HPDE6-E6E7 (cell line): ENCODE results near the gene PPP1R3F.
"Not testable (repeated sequence)": the region's sequence is repeated elsewhere in the genome, so short reads cannot be mapped to it uniquely, and the experiment has no call there.

ENCODE experiments used
- DNase-seq: peaks from one replicate; pipeline ENCODE4 v3.0.0; 2011; ENCODE audit warnings: missing footprints; ENCODE audit errors: extremely low spot score

PPP1R3F gene

DNA sequence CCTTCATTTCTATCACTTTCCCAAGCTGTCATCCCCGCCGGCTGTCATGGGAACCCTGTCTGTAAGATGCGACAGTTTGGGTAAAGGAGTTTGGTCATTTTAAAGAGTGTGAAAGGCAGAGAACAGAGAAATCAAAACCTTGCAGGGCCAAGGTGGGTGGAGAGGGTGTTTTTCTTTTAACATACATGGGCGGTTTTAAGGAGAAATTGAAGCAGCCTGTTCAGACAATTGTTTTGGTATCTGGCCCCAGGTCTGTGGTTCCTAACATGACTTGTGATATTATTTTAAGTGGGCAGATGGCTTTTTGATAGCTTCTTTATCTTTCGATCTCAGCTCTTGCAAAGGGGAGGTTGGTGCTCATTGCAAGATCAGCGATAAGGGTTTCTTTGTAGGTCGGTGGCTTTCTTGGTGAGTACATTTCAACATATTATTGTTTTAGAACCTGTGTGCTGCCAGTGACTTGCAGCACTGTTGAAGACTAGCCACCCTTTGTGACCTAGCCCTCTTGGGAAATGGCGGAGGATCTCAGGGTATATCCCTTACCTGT lies 3.7 kb downstream of the PPP1R3F start:
- DNase-seq = no peak

GRCh38 chrX:49276207-49276606 lies 6.6 kb downstream of the PPP1R3F start:
- DNase-seq = no peak

DNA sequence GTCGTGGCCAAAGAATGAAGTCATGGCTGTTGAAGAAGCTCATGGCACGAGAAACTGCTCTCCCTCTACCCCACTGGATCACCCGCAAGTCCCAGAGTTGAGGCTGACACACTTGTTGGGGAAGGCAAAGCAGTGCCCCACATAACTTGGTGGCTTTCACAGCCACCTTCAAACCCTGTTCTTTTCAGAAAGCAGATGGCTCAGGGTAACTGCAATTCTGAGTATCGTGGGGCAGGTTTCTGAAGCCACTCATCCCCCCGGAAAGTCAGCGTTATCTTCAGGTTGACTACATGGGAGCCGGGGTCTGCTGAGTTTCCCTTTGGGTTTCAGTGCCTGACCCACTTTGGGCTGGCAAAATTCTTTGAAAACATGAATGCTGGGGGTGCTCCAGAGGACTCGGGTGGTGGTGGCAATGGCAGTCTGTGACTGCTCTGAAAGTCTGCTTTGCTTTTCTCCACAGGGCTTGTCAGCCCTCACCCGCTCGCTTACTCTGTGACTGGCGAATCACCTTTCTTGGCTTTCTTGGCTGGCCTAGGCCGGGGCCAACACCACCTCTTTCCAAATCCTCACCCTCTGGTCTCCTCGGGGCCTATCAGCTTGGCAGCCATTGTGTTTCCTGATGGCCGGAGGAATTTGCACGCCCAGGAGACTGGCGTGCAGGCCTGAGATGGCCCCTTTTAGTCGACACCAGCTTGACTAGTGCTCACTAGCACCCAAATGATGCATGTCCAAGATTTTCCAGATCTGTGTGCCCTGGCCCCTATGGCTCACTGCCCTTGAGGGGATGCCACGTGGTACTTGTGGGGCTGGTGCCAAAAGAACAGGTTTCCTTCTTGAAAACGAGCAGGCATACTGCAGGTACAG lies 7.3 kb downstream of the PPP1R3F start:
- no peak for DNase-seq

DNA sequence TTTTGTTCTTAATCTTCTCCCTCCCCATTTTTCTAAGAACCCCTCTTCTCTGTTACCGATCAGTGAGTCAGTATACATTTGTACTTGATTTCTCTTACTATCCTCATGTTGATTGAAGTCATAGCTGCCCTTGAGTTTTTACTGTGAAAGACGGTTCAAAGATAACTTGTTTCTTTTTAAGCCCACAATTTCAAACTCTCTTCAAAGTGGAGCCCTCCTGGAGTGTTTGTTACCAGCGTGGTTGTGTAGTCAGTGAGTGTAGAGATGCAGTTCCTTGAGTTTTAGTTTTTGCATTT lies 7.9 kb downstream of the PPP1R3F start:
- DNase-seq = no peak

GRCh38 chrX:49278081-49278480 lies 8.5 kb downstream of the PPP1R3F start:
- DNase-seq = no peak

- no peak for DNase-seq
Observed at GRCh38 chrX:49282647-49283011, 13.0 kb downstream of the PPP1R3F start.

GRCh38 chrX:49284212-49284611 lies 14.6 kb downstream of the PPP1R3F start:
- no peak for DNase-seq

GRCh38 chrX:49286136-49286535 lies 16.5 kb downstream of the PPP1R3F start:
- DNase-seq = no peak

DNA sequence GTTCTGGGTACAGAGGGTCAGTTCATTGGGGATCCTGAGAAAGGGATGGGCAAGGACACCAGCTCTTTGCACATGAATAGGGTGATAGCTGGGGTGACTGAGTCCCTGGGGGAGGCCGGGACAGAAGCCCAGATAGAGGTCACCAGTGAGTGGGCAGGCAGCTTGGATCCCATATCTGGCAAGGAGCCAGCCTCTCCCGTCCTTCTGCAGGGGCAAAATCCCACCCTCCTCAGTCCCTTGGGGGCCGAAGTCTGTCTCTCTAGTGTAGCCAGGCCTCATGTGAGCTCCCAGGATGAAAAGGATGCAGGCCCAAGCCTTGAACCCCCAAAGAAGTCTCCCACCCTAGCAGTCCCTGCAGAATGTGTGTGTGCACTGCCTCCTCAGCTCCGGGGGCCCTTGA lies 17.0 kb downstream of the PPP1R3F start:
- no peak for DNase-seq

GRCh38 chrX:49287665-49288064 lies 18.1 kb downstream of the PPP1R3F start:
- DNase-seq = no peak

DNA sequence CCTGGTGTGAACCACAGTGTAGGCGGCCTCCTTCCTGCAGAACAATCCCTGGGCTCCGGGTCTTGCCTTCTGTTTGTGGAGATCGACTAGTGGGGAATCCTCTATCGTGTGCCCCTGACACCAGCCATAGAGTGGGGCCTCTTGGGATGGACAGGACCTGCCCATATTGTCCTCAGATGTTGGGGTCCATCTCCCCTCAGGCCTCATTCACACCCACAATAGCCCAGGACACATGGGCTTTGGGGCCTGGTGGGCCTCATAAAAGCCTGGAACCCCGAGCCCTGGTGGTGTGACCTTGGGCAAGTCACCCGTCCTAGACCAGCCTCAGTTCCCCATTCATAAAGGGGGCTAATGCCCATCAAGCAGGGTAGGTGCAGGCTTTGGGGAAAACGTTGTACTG lies 20.6 kb downstream of the PPP1R3F start:
- no peak for DNase-seq

DNA sequence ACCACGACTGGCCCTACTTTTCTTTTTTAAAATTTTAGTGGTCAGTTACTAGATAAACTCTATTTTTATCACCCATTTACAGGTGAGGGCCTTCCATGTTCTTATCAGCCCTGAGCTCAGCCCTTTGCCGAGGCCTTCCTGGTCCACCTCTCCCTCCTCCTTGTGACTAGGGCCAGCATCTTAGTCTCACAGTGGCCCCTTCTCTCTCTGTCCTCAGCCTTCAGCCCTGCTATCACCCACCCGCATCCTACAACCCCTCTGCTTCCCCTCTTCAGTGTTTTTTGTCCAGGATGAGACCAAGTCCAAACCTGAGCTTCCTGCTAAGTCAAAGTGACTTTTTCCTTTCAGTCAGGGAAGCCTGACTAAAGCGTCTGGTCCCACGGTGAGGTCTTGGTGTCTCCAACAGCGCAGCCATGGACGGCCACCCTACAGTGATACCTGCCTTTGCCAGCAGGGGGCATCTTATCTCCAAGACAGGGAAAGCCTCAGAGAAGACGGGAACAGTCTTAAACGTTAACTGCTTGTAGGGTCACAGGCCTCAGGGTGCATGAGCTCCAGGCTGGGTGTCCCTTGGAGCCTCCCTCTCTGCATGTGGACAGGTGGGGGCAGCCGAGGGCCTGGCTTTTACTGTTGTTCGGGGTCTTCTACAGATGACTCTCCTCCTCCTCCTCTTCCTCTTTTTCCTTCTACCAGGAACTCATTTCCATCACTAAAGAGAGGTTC lies 22.2 kb downstream of the PPP1R3F start:
- no peak for DNase-seq

- no peak for DNase-seq
Observed at GRCh38 chrX:49292400-49293362, 23.1 kb downstream of the PPP1R3F start.

DNA sequence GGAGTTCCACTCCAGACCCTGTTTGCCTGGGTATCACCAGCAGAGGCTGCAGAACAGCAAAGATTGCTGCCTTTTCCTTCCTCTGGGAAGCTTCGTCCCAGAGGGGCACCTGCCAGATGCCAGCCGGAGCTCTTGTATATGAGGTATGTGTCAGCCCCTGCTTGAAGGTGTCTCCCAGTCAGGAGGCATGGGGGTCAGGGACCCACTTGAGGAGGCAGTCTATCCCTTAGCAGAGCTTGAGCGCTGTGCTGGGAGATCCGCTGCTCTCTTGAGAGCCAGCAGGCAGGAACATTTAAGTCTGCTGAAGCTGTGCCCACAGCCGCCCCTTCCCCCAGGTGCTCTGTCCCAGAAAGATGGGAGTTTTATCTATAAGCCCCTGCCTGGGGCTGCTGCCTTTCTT lies 29.7 kb downstream of the PPP1R3F start:
- not testable (repeated sequence) for DNase-seq

DNA sequence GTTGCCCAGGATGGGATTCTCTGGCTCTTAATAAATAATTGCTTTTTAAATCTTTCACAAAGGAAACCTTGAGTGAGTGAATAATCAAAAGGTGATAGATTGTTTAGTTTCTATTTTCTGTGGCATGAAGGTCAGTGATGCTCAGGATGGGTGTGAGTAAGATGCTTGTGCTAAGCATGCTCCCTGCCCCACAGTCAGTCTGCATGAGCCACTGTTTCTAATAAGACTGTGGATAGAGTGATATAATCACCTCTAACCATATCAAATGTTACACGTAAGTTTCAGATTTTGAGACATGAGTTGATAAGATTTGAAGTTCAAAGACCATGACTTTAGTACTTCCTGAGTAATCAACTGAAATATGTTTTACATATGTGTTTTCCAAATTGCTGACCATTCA lies 31.1 kb downstream of the PPP1R3F start:
- no peak for DNase-seq

GRCh38 chrX:49303346-49303745 lies 33.8 kb downstream of the PPP1R3F start, which contains the start of gene GAGE10:
Gene GAGE10 (plus strand): TSS chrX:49303646. CDS start chrX:49304860, 1,214 bp downstream.
- DNase-seq = no peak

GRCh38 chrX:49307775-49308174 lies 38.2 kb downstream of the PPP1R3F start:
- not testable (repeated sequence) for DNase-seq

- DNase-seq = no peak
Observed at GRCh38 chrX:49308604-49309269, 39.1 kb downstream of the PPP1R3F start.

DNA sequence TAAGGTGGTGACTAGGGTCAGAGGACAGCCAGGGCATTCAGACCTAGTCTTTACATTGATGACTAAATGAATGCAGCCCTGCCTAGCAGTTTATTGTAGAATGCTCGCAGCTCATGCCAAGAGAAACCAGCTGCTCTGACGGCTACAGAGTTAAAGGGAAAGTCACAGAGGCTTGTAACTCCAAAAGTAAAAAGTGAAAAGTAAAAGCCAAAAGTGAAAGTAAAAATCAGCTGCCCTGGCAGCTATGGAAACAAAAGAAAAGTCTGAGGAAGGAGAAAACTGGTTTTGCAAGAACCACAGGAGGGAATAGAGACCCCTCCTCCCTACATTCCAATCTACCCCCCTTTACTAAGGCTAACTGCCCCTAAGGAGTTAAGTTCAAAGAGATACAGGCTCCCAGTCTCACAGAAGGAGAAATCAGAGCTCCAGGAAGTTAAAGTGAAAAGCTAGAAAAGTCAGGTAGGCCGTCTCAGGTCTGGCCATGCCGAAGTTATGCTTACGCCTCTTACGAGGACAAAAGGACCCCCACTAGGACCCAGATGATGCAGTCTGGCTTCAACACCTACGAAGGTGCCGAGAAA lies 39.9 kb downstream of the PPP1R3F start:
- no peak for DNase-seq

DNA sequence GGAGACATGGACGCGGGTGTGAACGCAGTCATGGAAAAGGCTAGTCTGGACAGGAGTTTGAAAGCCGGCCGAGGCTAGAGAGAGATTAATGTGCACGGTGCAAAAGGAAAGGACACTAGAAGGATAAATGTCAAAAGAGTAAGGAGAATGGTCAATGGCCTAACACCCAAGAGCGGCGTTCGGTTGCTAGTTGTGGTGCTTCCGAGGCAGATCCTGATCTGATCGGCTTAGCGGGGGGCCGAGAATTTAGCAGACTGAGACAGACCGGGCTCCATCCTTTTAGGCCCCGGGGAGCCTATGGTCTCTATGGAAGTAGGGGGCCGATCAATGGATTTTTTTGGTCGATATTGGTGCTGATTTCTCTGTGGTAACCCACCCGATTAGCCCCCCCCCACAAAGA lies 40.8 kb downstream of the PPP1R3F start:
- no peak for DNase-seq

- DNase-seq = no peak
Observed at GRCh38 chrX:49312176-49312575, 42.6 kb downstream of the PPP1R3F start.
